Right kidney (tissue), 1 donor: ENCODE data around the gene SFSWAP.
"Not testable (repeated sequence)": the region's sequence is repeated elsewhere in the genome, so short reads cannot be mapped to it uniquely, and the experiment has no call there.

ENCODE experiments used
- DNase-seq: peaks from one replicate; pipeline ENCODE4 v3.0.0-alpha.2; 2016

SFSWAP gene

GRCh38 chr12:131787143-131787660 lies 76.3 kb downstream of the SFSWAP start:
- no peak for DNase-seq

GRCh38 chr12:131788070-131788469 lies 77.2 kb downstream of the SFSWAP start:
- DNase-seq: no peak

- no peak for DNase-seq
These were observed 78.7 kb downstream of the SFSWAP start for GRCh38 chr12:131789638-131790037.

GRCh38 chr12:131793243-131794022 lies 82.5 kb downstream of the SFSWAP start:
- no peak for DNase-seq

GRCh38 chr12:131794061-131794460 lies 83.2 kb downstream of the SFSWAP start:
- DNase-seq: no peak

GRCh38 chr12:131794573-131794972 lies 83.7 kb downstream of the SFSWAP start:
- DNase-seq: no peak

- no peak for DNase-seq
These were observed 84.2 kb downstream of the SFSWAP start for GRCh38 chr12:131795064-131795463.

- DNase-seq: no peak
These were observed 85.0 kb downstream of the SFSWAP start for GRCh38 chr12:131795690-131796410.

- DNase-seq: no peak
These were observed 85.5 kb downstream of the SFSWAP start for GRCh38 chr12:131796411-131796736.

GRCh38 chr12:131796754-131797587 lies 86.1 kb downstream of the SFSWAP start:
- no peak for DNase-seq

GRCh38 chr12:131797588-131797934 lies 86.7 kb downstream of the SFSWAP start:
- no peak for DNase-seq

GRCh38 chr12:131799195-131799594 lies 88.3 kb downstream of the SFSWAP start:
- DNase-seq: no peak

GRCh38 chr12:131799828-131800593 lies 89.1 kb downstream of the SFSWAP start:
- no peak for DNase-seq

- DNase-seq: no peak
These were observed 89.8 kb downstream of the SFSWAP start for GRCh38 chr12:131800594-131801135.

- no peak for DNase-seq
These were observed 90.5 kb downstream of the SFSWAP start for GRCh38 chr12:131801254-131801866.

GRCh38 chr12:131803961-131804521 lies 93.2 kb downstream of the SFSWAP start:
- DNase-seq: no peak

- no peak for DNase-seq
These were observed 94.5 kb downstream of the SFSWAP start for GRCh38 chr12:131805421-131805820.

GRCh38 chr12:131806674-131807073 lies 95.8 kb downstream of the SFSWAP start:
- no peak for DNase-seq

GRCh38 chr12:131808744-131809371 lies 98.0 kb downstream of the SFSWAP start:
- DNase-seq: no peak

- not testable (repeated sequence) for DNase-seq
These were observed 98.8 kb downstream of the SFSWAP start for GRCh38 chr12:131809476-131810254.
